Activated B cell treated with CpG ODN at 0.5 μM for 24 hours (primary cell): ENCODE measurements around the gene ALPK1. TPM values are rescaled to one million over a fixed set of nuclear protein-coding genes. Genes with fewer than 3 reads are reported as not detected.
"Not testable (repeated sequence)": the region's sequence is repeated elsewhere in the genome, so short reads cannot be mapped to it uniquely, and the experiment has no call there.

Experiments used
- ATAC-seq: fragments of 200-7000 bp; cut with Tn5 transposase; one replicate; pipeline ENCODE4 v1.10.0; 2021; ENCODE audit warnings: low read depth, mild to moderate bottlenecking, moderate library complexity
- CTCF ChIA-PET: fragments of 350-600 bp; sonication (Branson Sonifier 250); formaldehyde crosslinking; loops from one replicate; lab custom pipeline; 2021; ENCODE audit warnings: antibody characterized with exemption; lab: Charles Lee
- POLR2A ChIA-PET: fragments of 350-600 bp; sonication (Branson Sonifier 250); formaldehyde crosslinking; loops from one replicate; lab custom pipeline; 2021; ENCODE audit warnings: antibody characterized with exemption; lab: Charles Lee
- DNase-seq: peaks from one replicate; pipeline ENCODE4 v3.0.0; 2022
- H3K27ac Mint-ChIP-seq: one replicate; pipeline ENCODE4 v1.8.0; 2020; ENCODE audit warnings: mixed read lengths
- H3K27me3 Mint-ChIP-seq: one replicate; pipeline ENCODE4 v1.8.0; 2021; ENCODE audit warnings: mixed read lengths
- H3K36me3 Mint-ChIP-seq: one replicate; pipeline ENCODE4 v1.8.0; 2021; ENCODE audit warnings: low read depth, mixed read lengths
- H3K4me1 Mint-ChIP-seq: one replicate; pipeline ENCODE4 v1.8.0; 2021; ENCODE audit warnings: mixed read lengths
- H3K4me3 Mint-ChIP-seq: one replicate; pipeline ENCODE4 v1.8.0; 2020; ENCODE audit warnings: mild to moderate bottlenecking, mixed read lengths
- H3K9me3 Mint-ChIP-seq: one replicate; pipeline ENCODE4 v1.8.0; 2020; ENCODE audit warnings: mixed read lengths
- intact Hi-C: fragments of 100-400 bp; cut with micrococcal nuclease; formaldehyde crosslinking; loops from one replicate; pipeline ENCODE4 v1.15.1; 2024
- total RNA-seq: library from RNA; stranded (reverse); gene quantifications from 2 replicates; pipeline ENCODE4 v1.2.3, GENCODE V29; 2022
- TF ChIP-seq, protein P1 (sequence below): fragments of 200-600 bp; IDR thresholded peaks from one replicate; pipeline ENCODE4 v1.8.0; 2022; ENCODE audit warnings: antibody characterized with exemption, mild to moderate bottlenecking

The ALPK1 gene
- total RNA-seq, 1 donor from 2014 or later, result 26.7 TPM

- DNase-seq (no peak), ATAC-seq (no peak)
- Mint-ChIP-seq H3K9me3 (no peaks in the 10 kb centered on the region), H3K36me3 (peaks cover 40% of the 10 kb centered on the region), H3K27me3 (no peaks in the 10 kb centered on the region), H3K27ac (no peak overlapping the region), H3K4me1 (no peaks in the 10 kb centered on the region), H3K4me3 (no peak overlapping the region)
- intact Hi-C loops, result no loop called here
- POLR2A ChIA-PET, result no interaction called here
- TF ChIP-seq, protein P1, sequence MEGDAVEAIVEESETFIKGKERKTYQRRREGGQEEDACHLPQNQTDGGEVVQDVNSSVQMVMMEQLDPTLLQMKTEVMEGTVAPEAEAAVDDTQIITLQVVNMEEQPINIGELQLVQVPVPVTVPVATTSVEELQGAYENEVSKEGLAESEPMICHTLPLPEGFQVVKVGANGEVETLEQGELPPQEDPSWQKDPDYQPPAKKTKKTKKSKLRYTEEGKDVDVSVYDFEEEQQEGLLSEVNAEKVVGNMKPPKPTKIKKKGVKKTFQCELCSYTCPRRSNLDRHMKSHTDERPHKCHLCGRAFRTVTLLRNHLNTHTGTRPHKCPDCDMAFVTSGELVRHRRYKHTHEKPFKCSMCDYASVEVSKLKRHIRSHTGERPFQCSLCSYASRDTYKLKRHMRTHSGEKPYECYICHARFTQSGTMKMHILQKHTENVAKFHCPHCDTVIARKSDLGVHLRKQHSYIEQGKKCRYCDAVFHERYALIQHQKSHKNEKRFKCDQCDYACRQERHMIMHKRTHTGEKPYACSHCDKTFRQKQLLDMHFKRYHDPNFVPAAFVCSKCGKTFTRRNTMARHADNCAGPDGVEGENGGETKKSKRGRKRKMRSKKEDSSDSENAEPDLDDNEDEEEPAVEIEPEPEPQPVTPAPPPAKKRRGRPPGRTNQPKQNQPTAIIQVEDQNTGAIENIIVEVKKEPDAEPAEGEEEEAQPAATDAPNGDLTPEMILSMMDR, result no peak
- CTCF ChIA-PET, result no interaction called here
These were observed 129.2 kb downstream of the ALPK1 start for GRCh38 chr4:112426416-112426815.

DNA sequence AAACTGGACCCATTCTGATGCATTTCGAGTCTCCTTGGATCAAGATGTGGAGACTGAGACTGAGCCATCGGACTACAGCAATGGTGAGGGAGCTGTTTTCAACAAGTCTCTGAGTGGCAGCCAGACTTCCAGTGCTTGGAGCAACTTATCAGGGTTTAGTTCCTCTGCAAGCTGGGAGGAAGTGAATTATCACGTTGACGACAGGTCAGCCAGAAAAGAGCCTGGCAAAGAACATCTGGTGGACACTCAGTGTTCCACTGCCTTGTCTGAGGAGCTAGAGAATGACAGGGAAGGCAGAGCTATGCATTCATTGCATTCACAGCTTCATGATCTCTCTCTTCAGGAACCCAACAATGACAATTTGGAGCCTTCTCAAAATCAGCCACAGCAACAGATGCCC, 134.0 kb downstream of the ALPK1 start:
- Mint-ChIP-seq H3K36me3 (peaks cover 28% of the 10 kb centered on the region), H3K27ac (no peak overlapping the region), H3K27me3 (no peaks in the 10 kb centered on the region), H3K4me3 (no peak overlapping the region), H3K9me3 (no peaks in the 10 kb centered on the region), H3K4me1 (no peaks in the 10 kb centered on the region)
- intact Hi-C loops, result no loop called here
- ATAC-seq (no peak), DNase-seq (no peak)
- ChIA-PET CTCF (no interaction called here), POLR2A (no interaction called here)
- TF ChIP-seq, protein P1, result no peak

DNA sequence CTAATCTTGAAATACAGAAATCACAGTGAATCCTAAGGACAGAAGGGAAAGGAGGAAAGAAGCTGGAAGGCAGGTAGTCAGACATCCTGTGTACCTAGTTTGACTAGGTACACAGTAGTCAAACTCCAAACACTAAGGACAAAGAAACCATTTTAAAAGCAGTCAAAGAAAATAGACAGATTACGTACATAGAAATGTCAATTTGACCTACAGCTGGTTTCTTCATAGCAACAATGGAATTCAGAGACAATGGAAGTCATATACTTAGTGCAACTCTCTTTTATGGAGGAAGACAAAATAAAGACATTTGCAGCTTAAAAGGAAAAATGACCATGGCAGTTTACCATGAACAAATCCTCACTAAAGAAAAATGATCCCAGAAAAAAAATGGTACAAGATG, 139.8 kb downstream of the ALPK1 start:
- CTCF ChIA-PET, result no interaction called here
- POLR2A ChIA-PET, result no interaction called here

GRCh38 chr4:112442226-112442625, 145.1 kb downstream of the ALPK1 start:
- POLR2A ChIA-PET, H3K27ac Mint-ChIP-seq, DNase-seq, ATAC-seq, H3K4me3 Mint-ChIP-seq, H3K27me3 Mint-ChIP-seq, H3K4me1 Mint-ChIP-seq, intact Hi-C loops, CTCF ChIA-PET: not testable (repeated sequence)
- Mint-ChIP-seq H3K36me3 (peaks cover 60% of the 10 kb centered on the region), H3K9me3 (peaks cover 25% of the 10 kb centered on the region)

More for the DNA sequence above, 139.8 kb downstream of the ALPK1 start:
- peaks cover 43% of the 10 kb centered on the region for H3K36me3 Mint-ChIP-seq
- ATAC-seq (no peak), DNase-seq (no peak)
- H3K4me1 Mint-ChIP-seq, result no peaks in the 10 kb centered on the region
- no peaks in the 10 kb centered on the region for H3K27me3 Mint-ChIP-seq
- no peak overlapping the region for H3K4me3 Mint-ChIP-seq
- H3K27ac Mint-ChIP-seq, result no peak overlapping the region
- intact Hi-C loops, result no loop called here
- no peaks in the 10 kb centered on the region for H3K9me3 Mint-ChIP-seq
- TF ChIP-seq, protein P1, result no peak

DNA sequence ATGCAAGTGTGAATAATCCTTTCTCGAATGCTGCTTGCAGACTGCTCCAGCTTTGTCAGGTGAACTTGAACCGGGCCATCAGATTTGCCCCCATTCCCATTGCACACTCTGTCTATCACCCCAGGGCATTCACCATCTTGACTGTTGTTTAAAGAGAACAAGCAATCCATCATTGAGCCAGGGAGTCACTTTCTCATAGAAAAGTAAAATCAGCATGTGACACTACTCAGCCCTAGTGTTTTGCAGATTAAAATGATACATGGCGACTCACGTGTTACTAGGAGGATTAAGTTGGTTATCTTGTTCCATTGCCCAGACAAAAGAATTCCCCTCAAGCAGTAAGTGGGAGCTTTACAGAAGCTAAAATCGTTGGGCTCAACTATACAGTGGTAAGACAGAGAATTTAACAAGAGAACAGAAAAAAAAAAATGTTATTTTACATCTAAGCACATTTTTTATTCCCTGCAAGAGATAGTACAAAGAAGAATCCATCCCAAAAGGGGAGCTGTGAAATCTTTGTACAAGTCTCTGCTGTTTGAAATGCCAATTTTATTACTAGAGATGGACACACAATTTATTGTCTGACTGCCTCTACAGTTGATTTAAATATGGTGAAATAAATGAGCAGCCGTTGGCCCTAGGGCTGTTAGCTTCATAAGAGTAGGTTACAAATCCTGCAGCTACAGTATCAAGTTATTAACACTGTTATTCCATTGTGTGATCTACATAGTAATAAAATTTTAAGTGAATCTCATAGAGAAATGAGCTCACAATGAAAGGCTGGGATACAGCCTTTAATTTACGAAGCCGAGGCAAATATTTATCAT, 151.3 kb downstream of the ALPK1 start:
- intact Hi-C loops, result no loop called here
- Mint-ChIP-seq H3K27me3 (no peaks in the 10 kb centered on the region), H3K27ac (no peak overlapping the region), H3K9me3 (peaks cover 20% of the 10 kb centered on the region), H3K4me1 (no peaks in the 10 kb centered on the region), H3K36me3 (peaks cover 16% of the 10 kb centered on the region), H3K4me3 (no peak overlapping the region)
- ChIA-PET POLR2A (no interaction called here), CTCF (no interaction called here)
- ATAC-seq (no peak), DNase-seq (no peak)
- TF ChIP-seq, protein P1, result no peak
